Gastroesophageal sphincter (tissue), 4 donors: ENCODE results near the gene SLC40A1. TPM values are rescaled to one million over a fixed set of nuclear protein-coding genes. Genes with fewer than 3 reads are reported as not detected.

Experiments used
- ATAC-seq: fragments of 150-250 bp; one replicate; pipeline ENCODE4 v1.9.1; 2016; ENCODE audit warnings: mild to moderate bottlenecking, moderate library complexity
- H3K27ac ChIP-seq, 4 donors: fragments of 200-600 bp; sonication (generic) in 3 of 4; 1 replicate in 3 of 4; 2 replicates in 1 of 4; pipeline ENCODE4 v1.5.1; 2016 to 2019
- H3K27me3 ChIP-seq: fragments of 200-600 bp; sonication (generic); one replicate; pipeline ENCODE4 v1.5.1; 2019
- H3K36me3 ChIP-seq, 2 donors: fragments of 200-600 bp; sonication (generic); one replicate each; pipeline ENCODE4 v1.5.1; 2019; ENCODE audit warnings: control low read depth in 1 of 2
- H3K4me1 ChIP-seq, 3 donors: fragments of 200-600 bp; sonication (generic); 1 replicate in 2 of 3; 2 replicates in 1 of 3; pipeline ENCODE4 v1.5.1; 2016 to 2019; ENCODE audit warnings: control low read depth in 2 of 3
- H3K4me3 ChIP-seq, 2 donors: fragments of 200-600 bp; sonication (generic); one replicate each; pipeline ENCODE4 v1.5.1; 2019; ENCODE audit warnings: mild to moderate bottlenecking in 1 of 2, moderate library complexity in 1 of 2
- H3K9me3 ChIP-seq, 3 donors: fragments of 200-600 bp; sonication (generic); one replicate each; pipeline ENCODE4 v1.5.1; 2017 to 2019; ENCODE audit warnings: control low read depth in 2 of 3
- EP300 ChIP-seq: sonication (generic); formaldehyde crosslinking; IDR thresholded peaks from one replicate; pipeline ENCODE4 v1.6.1; 2017; ENCODE audit warnings: antibody characterized with exemption, mild to moderate bottlenecking
- POLR2A ChIP-seq, 2 donors: fragments of 450-650 bp; IDR thresholded peaks; one replicate each; pipeline ENCODE4 v1.6.1; 2017; ENCODE audit warnings: antibody characterized with exemption in 2 of 2, mild to moderate bottlenecking in 2 of 2, moderate library complexity in 1 of 2
- POLR2AphosphoS5 ChIP-seq: sonication (generic); formaldehyde crosslinking; IDR thresholded peaks from one replicate; pipeline ENCODE4 v1.6.1; 2017; ENCODE audit warnings: antibody characterized with exemption
- WGBS, 2 donors: methylation state at CpG; one replicate each; pipeline ENCODE4 v1.1.5; 2018; ENCODE audit warnings: low coverage in 1 of 2; 5-methylcytosine and 5-hydroxymethylcytosine counted together
- total RNA-seq, 4 donors: library from RNA; depleted of rRNA; stranded (reverse); fragments of >200 nt; gene quantifications; one replicate each; pipeline ENCODE4 v1.1.0, GENCODE V29; 2016
- TF ChIP-seq, protein P1 (sequence below), 4 experiments: fragments of 200-600 bp in 2 of 4; fragments of 450-650 bp in 2 of 4; sonication (generic) in 1 of 4; IDR thresholded peaks; one replicate each; pipeline ENCODE4 v1.5.1; 2017 to 2019; ENCODE audit warnings: antibody characterized with exemption in 4 of 4, mild to moderate bottlenecking in 2 of 4, moderate library complexity in 2 of 4

SLC40A1 gene
- total RNA-seq, 4 donors from 2014 or later: 32.1 to 96.3 (median 57.2) TPM

DNA sequence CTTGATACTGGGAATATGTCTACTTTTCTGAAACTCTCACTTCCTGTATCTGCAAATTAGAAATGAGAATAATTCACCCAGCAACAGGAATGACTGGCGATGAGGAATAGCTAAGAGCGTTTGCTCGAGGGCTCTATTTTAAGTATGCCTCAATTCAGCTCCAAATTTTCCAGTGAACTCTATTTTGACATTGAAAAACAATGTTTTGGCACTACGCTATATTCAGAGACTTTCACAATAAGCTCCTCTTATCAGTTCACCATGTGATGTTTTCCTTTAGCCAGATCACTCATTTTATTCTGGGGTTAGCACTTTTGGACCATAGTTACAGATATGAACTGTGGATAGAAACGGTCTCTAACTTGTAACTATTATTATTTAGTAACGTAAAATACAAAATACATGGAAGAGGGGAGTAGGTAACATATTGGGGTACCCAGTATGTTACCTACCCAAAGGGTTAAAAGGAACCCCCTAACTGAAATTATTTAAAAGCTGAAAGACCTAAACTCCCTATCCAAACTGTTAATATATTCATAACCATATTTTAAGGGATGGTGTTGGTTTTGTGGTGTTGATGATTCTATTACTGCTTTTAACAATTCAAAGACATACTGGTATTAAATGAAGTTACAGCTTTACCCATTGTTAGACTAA, 28.1 kb downstream of the SLC40A1 start:
- H3K27ac ChIP-seq: peak overlapping the region; percentile 48 to 74 (median 60)
- no peaks in the 10 kb centered on the region for H3K27me3 ChIP-seq
- H3K4me1 ChIP-seq: peaks cover 17 to 95% (median 21%) of the 10 kb centered on the region in 3 donors
- peak; percentile 63 for ATAC-seq
- H3K4me3 ChIP-seq: no peak overlapping the region
- WGBS, 2 donors: 4 to 29% methylated on average over 6 of the region's 6 CpGs
- no peaks in the 10 kb centered on the region for H3K36me3 ChIP-seq
- TF ChIP-seq, protein P1, sequence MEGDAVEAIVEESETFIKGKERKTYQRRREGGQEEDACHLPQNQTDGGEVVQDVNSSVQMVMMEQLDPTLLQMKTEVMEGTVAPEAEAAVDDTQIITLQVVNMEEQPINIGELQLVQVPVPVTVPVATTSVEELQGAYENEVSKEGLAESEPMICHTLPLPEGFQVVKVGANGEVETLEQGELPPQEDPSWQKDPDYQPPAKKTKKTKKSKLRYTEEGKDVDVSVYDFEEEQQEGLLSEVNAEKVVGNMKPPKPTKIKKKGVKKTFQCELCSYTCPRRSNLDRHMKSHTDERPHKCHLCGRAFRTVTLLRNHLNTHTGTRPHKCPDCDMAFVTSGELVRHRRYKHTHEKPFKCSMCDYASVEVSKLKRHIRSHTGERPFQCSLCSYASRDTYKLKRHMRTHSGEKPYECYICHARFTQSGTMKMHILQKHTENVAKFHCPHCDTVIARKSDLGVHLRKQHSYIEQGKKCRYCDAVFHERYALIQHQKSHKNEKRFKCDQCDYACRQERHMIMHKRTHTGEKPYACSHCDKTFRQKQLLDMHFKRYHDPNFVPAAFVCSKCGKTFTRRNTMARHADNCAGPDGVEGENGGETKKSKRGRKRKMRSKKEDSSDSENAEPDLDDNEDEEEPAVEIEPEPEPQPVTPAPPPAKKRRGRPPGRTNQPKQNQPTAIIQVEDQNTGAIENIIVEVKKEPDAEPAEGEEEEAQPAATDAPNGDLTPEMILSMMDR (IDR thresholded peaks at IDR 0.05): no peak
- peak; percentile 32 for TF ChIP-seq POLR2AphosphoS5
- no peaks in the 10 kb centered on the region for H3K9me3 ChIP-seq

DNA sequence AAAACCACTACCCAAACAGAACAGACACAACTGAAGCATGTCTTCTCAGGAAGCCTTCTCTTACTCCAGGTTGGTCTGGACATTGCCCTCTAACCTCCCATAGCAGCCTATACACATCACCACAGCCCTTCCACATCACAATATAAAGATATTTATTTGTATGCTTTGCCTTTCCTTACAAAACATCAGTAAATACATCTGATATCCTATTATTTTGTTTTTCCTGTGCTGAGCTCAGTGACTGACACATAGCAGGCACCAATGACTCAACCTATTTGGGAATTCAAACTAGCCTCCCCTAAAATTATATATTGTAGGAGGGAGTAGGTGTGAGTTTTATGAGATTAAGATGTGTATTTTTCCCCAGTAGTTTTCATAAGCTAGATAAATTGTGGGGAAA, 28.8 kb downstream of the SLC40A1 start:
- H3K9me3 ChIP-seq: no peaks in the 10 kb centered on the region
- H3K36me3 ChIP-seq: no peaks in the 10 kb centered on the region
- H3K4me3 ChIP-seq: no peak overlapping the region
- H3K4me1 ChIP-seq: peaks cover 17 to 88% (median 21%) of the 10 kb centered on the region in 3 donors
- no peaks in the 10 kb centered on the region for H3K27me3 ChIP-seq
- no peak for ATAC-seq
- H3K27ac ChIP-seq: peak overlapping the region; percentile 48 to 74 (median 60)
- TF ChIP-seq POLR2A (IDR thresholded peaks at IDR 0.05) (no peak), POLR2AphosphoS5 (no peak), EP300 (no peak)
- TF ChIP-seq, protein P1 (IDR thresholded peaks at IDR 0.05): no peak

DNA sequence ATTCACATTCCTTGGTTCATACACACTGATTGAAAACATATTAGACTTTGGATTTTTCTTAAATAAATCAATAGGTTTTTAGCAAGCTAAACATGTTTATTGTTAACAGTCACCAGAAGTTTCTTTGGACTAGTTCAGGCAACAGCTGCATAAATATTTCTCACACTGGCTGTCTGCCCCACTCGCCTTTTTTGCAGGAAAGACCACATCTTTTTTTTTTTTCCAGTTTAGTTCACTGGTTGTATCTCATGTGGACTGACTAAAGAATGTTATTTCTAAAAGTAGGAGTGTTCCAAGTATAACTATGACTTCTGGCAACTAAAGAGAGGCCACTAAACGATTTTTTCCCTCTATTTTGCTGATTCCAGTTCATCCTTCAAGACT, 31.1 kb downstream of the SLC40A1 start:
- Histone ChIP-seq H3K36me3 (no peaks in the 10 kb centered on the region), H3K4me1 (peaks cover 20 to 84% (median 25%) of the 10 kb centered on the region in 3 donors), H3K27me3 (no peaks in the 10 kb centered on the region), H3K27ac (peak overlapping the region; percentile 72 to 75 (median 74)), H3K9me3 (no peaks in the 10 kb centered on the region), H3K4me3 (no peak overlapping the region)
- WGBS, 2 donors: 6% methylated on average over 2 of the region's 2 CpGs
- TF ChIP-seq POLR2AphosphoS5: no peak
- TF ChIP-seq, protein P1 (IDR thresholded peaks at IDR 0.05): no peak
- TF ChIP-seq POLR2A (IDR thresholded peaks at IDR 0.05): no peak
- no peak for TF ChIP-seq EP300
- ATAC-seq: no peak

- WGBS, 2 donors: 43 to 51% methylated on average over 1 to 2 of the region's 2 CpGs
- Histone ChIP-seq H3K4me1 (peaks cover 20 to 84% (median 31%) of the 10 kb centered on the region in 3 donors), H3K27ac (peak overlapping the region; percentile 72 to 75 (median 74)), H3K9me3 (no peaks in the 10 kb centered on the region), H3K27me3 (no peaks in the 10 kb centered on the region), H3K36me3 (no peaks in the 10 kb centered on the region), H3K4me3 (no peak overlapping the region)
- TF ChIP-seq POLR2A (IDR thresholded peaks at IDR 0.05) (no peak), POLR2AphosphoS5 (no peak)
- no peak for ATAC-seq
Observed at GRCh38 chr2:189548666-189549448, 31.7 kb downstream of the SLC40A1 start.

- H3K27ac ChIP-seq: peak overlapping the region; percentile 69 to 87 (median 80)
- WGBS, 2 donors: 0 to 15% methylated on average over 1 of the region's 1 CpG
Observed at GRCh38 chr2:189545418-189545817, 35.2 kb downstream of the SLC40A1 start.

More at GRCh38 chr2:189545418-189545817, 35.2 kb downstream of the SLC40A1 start:
- H3K9me3 ChIP-seq: no peaks in the 10 kb centered on the region
- TF ChIP-seq POLR2AphosphoS5 (peak; percentile 73), POLR2A (IDR thresholded peaks at IDR 0.05) (no peak), EP300 (no peak)
- TF ChIP-seq, protein P1 (IDR thresholded peaks at IDR 0.05): no peak
- H3K36me3 ChIP-seq: no peaks in the 10 kb centered on the region
- no peak overlapping the region for H3K4me3 ChIP-seq
- peak; percentile 29 for ATAC-seq
- H3K27me3 ChIP-seq: no peaks in the 10 kb centered on the region
- H3K4me1 ChIP-seq: peaks cover 17 to 78% (median 33%) of the 10 kb centered on the region in 3 donors
